OCI-LY7 (cell line): ENCODE measurements around the gene UBE2S. TPM values are rescaled to one million over a fixed set of nuclear protein-coding genes. Genes with fewer than 3 reads are reported as not detected.
"Not testable (repeated sequence)": the region's sequence is repeated elsewhere in the genome, so short reads cannot be mapped to it uniquely, and the experiment has no call there.

Experiments
- BruUV-seq: library from RNA; stranded (reverse); fragments of 400-500 nt; replicated peaks from 2 replicates; lab custom pipeline; 2021; lab: Mats Ljungman, UMichigan
- CTCF ChIA-PET: fragments of 300-600 bp; sonication (Branson Sonifier 250); formaldehyde crosslinking; loops from one replicate; lab custom pipeline; 2022; ENCODE audit warnings: antibody characterized with exemption; ENCODE audit not compliant: unreplicated experiment; lab: Charles Lee
- POLR2A ChIA-PET: fragments of 300-600 bp; sonication (Branson Sonifier 250); formaldehyde crosslinking; loops from one replicate; lab custom pipeline; 2022; ENCODE audit warnings: antibody characterized with exemption; lab: Charles Lee
- DNase-seq: peaks from one replicate; pipeline ENCODE4 v3.0.0-alpha.2; 2015; ENCODE audit warnings: low spot score
- H2AFZ ChIP-seq: fragments of 200-600 bp; sonication (generic), shearing (Covaris generic); 2 replicates; pipeline ENCODE4 v1.6.1; 2014; ENCODE audit warnings: mild to moderate bottlenecking, antibody characterized with exemption, low read length, moderate library complexity
- H3K27ac ChIP-seq: fragments of 200-600 bp; sonication (generic); 2 replicates; pipeline ENCODE4 v1.5.1; 2014; ENCODE audit warnings: mixed run types, low read depth, mild to moderate bottlenecking, moderate library complexity, low read length, inconsistent platforms; ENCODE audit not compliant: poor library complexity, severe bottlenecking
- H3K36me3 ChIP-seq: fragments of 200-600 bp; sonication (generic); 2 replicates; pipeline ENCODE4 v1.6.1; 2014; ENCODE audit warnings: mild to moderate bottlenecking, antibody characterized with exemption, low read length, moderate library complexity, mixed read lengths; ENCODE audit not compliant: insufficient read depth
- H3K4me1 ChIP-seq: fragments of 200-600 bp; sonication (generic); 2 replicates; pipeline ENCODE4 v1.5.1; 2014; ENCODE audit warnings: mild to moderate bottlenecking, low read length; ENCODE audit not compliant: insufficient read depth, poor library complexity, severe bottlenecking
- H3K4me2 ChIP-seq: fragments of 200-600 bp; sonication (generic); 2 replicates; pipeline ENCODE4 v1.6.1; 2014; ENCODE audit warnings: mild to moderate bottlenecking, low read length
- H3K4me3 ChIP-seq: fragments of 200-600 bp; sonication (generic); 2 replicates; pipeline ENCODE4 v1.5.1; 2014; ENCODE audit warnings: mild to moderate bottlenecking, low read depth, low read length; ENCODE audit not compliant: poor library complexity, severe bottlenecking
- H3K79me2 ChIP-seq: fragments of 200-600 bp; sonication (generic); 2 replicates; pipeline ENCODE4 v1.6.1; 2016; ENCODE audit warnings: low read depth, mild to moderate bottlenecking, low read length, moderate library complexity, mixed read lengths; ENCODE audit not compliant: insufficient read depth
- H3K9me2 ChIP-seq: fragments of 200-600 bp; sonication (generic); 2 replicates; pipeline ENCODE4 v1.6.1; 2016; ENCODE audit warnings: mild to moderate bottlenecking, low read length, mixed read lengths; ENCODE audit not compliant: insufficient read depth
- H3K9me3 ChIP-seq: fragments of 200-600 bp; sonication (generic); 2 replicates; pipeline ENCODE4 v1.6.1; 2014; ENCODE audit warnings: mild to moderate bottlenecking, mixed run types, low read length, mixed read lengths
- H4K20me1 ChIP-seq: fragments of 200-600 bp; sonication (generic); 2 replicates; pipeline ENCODE4 v1.6.1; 2014; ENCODE audit warnings: mild to moderate bottlenecking, antibody characterized with exemption, low read length, moderate library complexity, mixed read lengths; ENCODE audit not compliant: insufficient read depth
- CTCF ChIP-seq: fragments of 200-600 bp; sonication (generic); conservative IDR thresholded peaks from 2 replicates; pipeline ENCODE4 v1.5.1; 2014; ENCODE audit warnings: mild to moderate bottlenecking, antibody characterized with exemption, low read length, moderate library complexity, mixed read lengths
- EZH2phosphoT487 ChIP-seq: fragments of 200-600 bp; sonication (generic); IDR thresholded peaks from 2 replicates; pipeline ENCODE4 v1.6.1; 2018; ENCODE audit warnings: low read depth, borderline replicate concordance, mild to moderate bottlenecking, mixed run types, antibody characterized with exemption, low read length, moderate library complexity, mixed read lengths
- intact Hi-C: fragments of 100-400 bp; cut with micrococcal nuclease; formaldehyde crosslinking; loops from one replicate; pipeline ENCODE4 v1.10.0; 2022; ENCODE audit not compliant: unreplicated experiment
- total RNA-seq, 2 experiments: library from RNA; depleted of rRNA in 1 of 2; stranded (reverse); fragments of >200 nt in 1 of 2; shearing (Covaris generic) in 1 of 2; gene quantifications; 2 replicates each; pipeline ENCODE4 v1.2.3, GENCODE V29; 2014 to 2022

Gene UBE2S
- total RNA-seq, 2 experiments from 2014 or later, result 285 to 682 TPM

- H3K36me3 ChIP-seq, result peaks cover 59% of the 10 kb centered on the region
- peaks cover 32% of the 10 kb centered on the region for H3K4me1 ChIP-seq
- intact Hi-C loops, result loop anchor here (2.0 kb wide), 1 partner anchor 125 kb away; the partner anchor contains the start of gene HSPBP1
- ChIA-PET CTCF (no interaction called here), POLR2A (interaction anchor here (0.5 kb wide), 1 partner anchor 154 kb away, joined by 3 read pairs; no protein-coding TSS in a partner anchor)
- BruUV-seq, result no TSS peak
- peaks cover 47% of the 10 kb centered on the region for H3K79me2 ChIP-seq
- peaks cover 33% of the 10 kb centered on the region for H4K20me1 ChIP-seq
- no peak overlapping the region for H2AFZ ChIP-seq
- peak; percentile 40 for DNase-seq
- peak overlapping the region; percentile 89 for H3K4me2 ChIP-seq
- peaks cover 21% of the 10 kb centered on the region; the same call in 1 of the 2 replicates for H3K9me3 ChIP-seq
- no peaks in the 10 kb centered on the region for H3K9me2 ChIP-seq
- peak overlapping the region; percentile 92 for H3K27ac ChIP-seq
- peak overlapping the region; percentile 100 for H3K4me3 ChIP-seq
- TF ChIP-seq EZH2phosphoT487, result no peak
- no peak for TF ChIP-seq CTCF
These were observed 1.3 kb downstream of the UBE2S start for GRCh38 chr19:55406091-55406825.

GRCh38 chr19:55405638-55406037 is 1.9 kb downstream of the UBE2S start:
- H3K4me3 ChIP-seq, result peak overlapping the region; percentile 100
- H3K36me3 ChIP-seq, result peaks cover 64% of the 10 kb centered on the region
- H3K4me2 ChIP-seq, result peak overlapping the region; percentile 89
- peaks cover 21% of the 10 kb centered on the region; the same call in 1 of the 2 replicates for H3K9me3 ChIP-seq
- no peak for DNase-seq
- no peak for TF ChIP-seq EZH2phosphoT487
- TF ChIP-seq CTCF, result no peak
- no peak overlapping the region for H2AFZ ChIP-seq
- CTCF ChIA-PET, result no interaction called here
- POLR2A ChIA-PET, result no interaction called here
- H3K4me1 ChIP-seq, result peaks cover 32% of the 10 kb centered on the region
- no peaks in the 10 kb centered on the region for H3K9me2 ChIP-seq
- H3K27ac ChIP-seq, result peak overlapping the region; percentile 92
- peaks cover 47% of the 10 kb centered on the region for H3K79me2 ChIP-seq
- peaks cover 36% of the 10 kb centered on the region for H4K20me1 ChIP-seq
- BruUV-seq, result no TSS peak
- intact Hi-C loops, result loop anchor here (2.0 kb wide), 1 partner anchor 125 kb away; the partner anchor contains the start of gene HSPBP1

GRCh38 chr19:55402509-55402908 is 5.1 kb downstream of the UBE2S start:
- Histone ChIP-seq H3K4me2 (no peak overlapping the region), H3K4me1 (peaks cover 22% of the 10 kb centered on the region), H3K36me3 (peaks cover 73% of the 10 kb centered on the region), H3K4me3 (no peak overlapping the region), H3K9me2 (no peaks in the 10 kb centered on the region), H4K20me1 (peaks cover 36% of the 10 kb centered on the region), H3K9me3 (no peaks in the 10 kb centered on the region), H2AFZ (no peak overlapping the region), H3K27ac (no peak overlapping the region), H3K79me2 (peaks cover 47% of the 10 kb centered on the region)
- intact Hi-C loops, result no loop called here
- BruUV-seq, result no TSS peak
- TF ChIP-seq EZH2phosphoT487 (no peak), CTCF (no peak)
- ChIA-PET CTCF (no interaction called here), POLR2A (interaction anchor here (1.1 kb wide), 1 partner anchor 11 kb away, joined by 3 read pairs; no protein-coding TSS in a partner anchor)
- DNase-seq, result no peak

GRCh38 chr19:55401390-55401789 is 6.2 kb downstream of the UBE2S start:
- POLR2A ChIA-PET, result interaction anchor here (1.1 kb wide), 1 partner anchor 10 kb away, joined by 3 read pairs; no protein-coding TSS in a partner anchor
- peaks cover 28% of the 10 kb centered on the region for H4K20me1 ChIP-seq
- DNase-seq, result not testable (repeated sequence)

More at GRCh38 chr19:55401390-55401789, 6.2 kb downstream of the UBE2S start:
- BruUV-seq, H3K27ac ChIP-seq, intact Hi-C loops, H3K4me2 ChIP-seq, CTCF ChIA-PET, H3K9me3 ChIP-seq, H3K4me3 ChIP-seq, H2AFZ ChIP-seq, H3K9me2 ChIP-seq: not testable (repeated sequence)
- peaks cover 62% of the 10 kb centered on the region for H3K36me3 ChIP-seq
- H3K4me1 ChIP-seq, result peaks cover 22% of the 10 kb centered on the region
- peaks cover 35% of the 10 kb centered on the region for H3K79me2 ChIP-seq
